Dermis microvascular lymphatic vessel endothelial cell (primary cell): Measurements from ENCODE around the gene NCOA1. TPM values are rescaled to one million over a fixed set of nuclear protein-coding genes. Genes with fewer than 3 reads are reported as not detected.
"Not testable (repeated sequence)": the region's sequence is repeated elsewhere in the genome, so short reads cannot be mapped to it uniquely, and the experiment has no call there.

ENCODE experiments used
- DNase-seq, 2 donors: peaks; one replicate each; pipeline versions ENCODE4 v3.0.0 to v3.0.0-alpha.2; 2010; ENCODE audit warnings: low read depth in 2 of 2
- total RNA-seq: library from RNA; depleted of rRNA; stranded (reverse); fragments of >200 nt; gene quantifications from 2 replicates; pipeline ENCODE4 v1.2.1, GENCODE V29; 2014

The NCOA1 gene
- total RNA-seq, 1 donor from 2014 or later = 5.9 TPM

DNA sequence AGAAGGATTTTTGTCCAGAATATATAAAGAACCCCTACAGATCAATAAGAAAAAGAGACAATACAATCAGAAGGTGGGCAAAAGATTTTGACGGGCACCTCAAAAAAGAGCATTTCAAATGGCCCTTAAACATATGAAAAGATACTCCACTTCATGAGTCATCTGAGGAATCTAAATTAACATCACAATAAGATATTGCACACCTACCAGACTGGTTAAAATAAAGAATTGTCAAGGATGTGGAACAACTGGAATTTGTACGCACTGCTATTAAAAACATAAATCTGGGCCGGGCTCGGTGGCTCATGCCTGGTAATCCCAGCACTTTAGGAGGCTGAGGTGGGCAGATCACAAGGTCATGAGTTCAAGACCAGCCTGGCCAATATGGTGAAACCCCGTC, 17.0 kb upstream of the NCOA1 start:
- no peak for DNase-seq

DNA sequence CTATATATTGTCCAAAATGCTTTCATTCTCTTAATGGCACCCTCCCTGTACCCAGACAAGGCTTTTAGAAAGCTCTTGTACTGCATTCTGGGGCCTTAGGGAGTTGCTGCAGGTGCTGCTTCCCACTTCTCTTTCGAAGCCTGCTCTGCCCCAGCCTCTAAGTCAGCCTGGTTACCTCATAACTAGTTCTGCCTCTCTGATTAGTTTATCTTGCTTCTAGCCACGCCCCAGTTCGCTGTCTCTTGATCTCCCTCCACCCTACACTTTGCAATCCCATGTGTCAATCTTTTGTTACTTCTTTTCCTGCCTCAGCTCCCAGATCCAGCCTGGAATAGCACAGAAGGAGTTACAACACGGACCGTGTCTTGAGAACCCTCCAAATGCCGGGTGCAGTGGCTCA, 13.8 kb upstream of the NCOA1 start:
- no peak for DNase-seq

DNA sequence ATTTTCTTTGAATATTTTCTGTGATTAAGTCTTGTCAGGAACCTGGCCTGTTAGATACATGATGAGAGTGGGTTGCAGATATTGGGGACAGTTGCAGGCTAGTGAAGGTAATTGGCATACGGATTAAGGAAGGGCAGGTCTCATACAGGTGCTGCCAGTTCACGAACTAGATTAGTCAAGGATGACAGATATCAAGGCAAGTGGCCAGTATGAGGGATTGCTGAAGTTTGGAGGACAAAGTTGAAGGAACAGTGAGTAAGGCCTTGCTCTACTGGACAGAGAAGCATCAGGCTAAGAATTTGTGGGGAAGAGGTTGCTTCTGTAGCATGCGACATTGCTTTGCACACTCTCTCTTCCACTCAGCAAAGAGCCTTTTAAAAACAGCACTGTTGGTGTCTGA, 12.8 kb upstream of the NCOA1 start:
- DNase-seq = no peak

DNA sequence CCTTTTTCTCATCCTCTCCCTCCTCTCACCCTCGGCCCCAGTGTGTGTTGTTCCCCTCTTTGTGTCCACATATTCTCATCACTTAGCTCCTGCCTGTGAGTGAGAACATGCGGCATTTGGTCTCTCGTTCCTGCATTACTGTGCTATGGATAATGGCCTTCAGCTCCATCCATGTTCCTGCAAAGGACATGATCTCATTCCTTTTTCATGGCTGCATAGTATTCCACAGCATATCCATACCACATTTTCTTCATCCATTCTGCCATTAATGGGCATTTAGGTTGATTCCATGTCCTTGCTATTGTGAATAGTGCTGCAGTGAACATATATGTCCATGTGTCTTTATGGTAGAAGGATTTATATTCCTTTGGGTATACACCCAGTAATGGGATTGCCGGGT, 10.8 kb upstream of the NCOA1 start:
- DNase-seq = no peak

DNA sequence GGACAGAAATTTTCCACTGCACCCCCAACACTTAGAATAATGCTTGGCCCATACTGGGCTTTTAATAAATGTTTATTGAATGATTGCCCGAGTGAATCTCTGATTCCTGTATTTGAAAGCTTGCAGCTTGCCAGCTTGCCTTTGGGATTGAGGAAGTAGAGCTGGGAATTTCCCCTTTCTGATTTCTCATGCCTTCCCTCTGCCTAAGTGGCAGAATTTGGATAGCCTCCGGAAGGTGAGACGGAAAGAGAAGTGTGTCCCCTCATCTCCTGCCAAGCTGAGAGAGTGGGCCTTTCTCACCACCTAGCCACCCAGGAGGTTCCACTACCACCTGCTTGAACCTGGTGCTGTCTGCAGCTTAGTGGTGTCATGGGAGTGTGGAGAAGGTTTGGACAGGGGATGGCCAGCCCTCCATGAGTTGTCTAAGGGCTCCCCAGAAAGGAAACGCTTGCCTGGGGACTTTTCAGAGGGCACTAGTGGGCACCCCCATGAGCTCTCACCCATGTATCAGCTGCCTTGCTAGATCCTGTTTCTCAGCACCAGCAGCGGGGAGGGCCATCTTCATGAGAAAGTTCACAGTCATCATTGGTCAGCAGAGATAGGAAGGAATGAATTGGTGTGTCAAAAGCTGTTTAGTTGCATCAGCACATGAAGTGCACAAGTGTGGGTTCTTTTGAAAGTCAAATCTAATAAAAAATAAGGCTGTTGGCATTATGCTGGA, 8.6 kb upstream of the NCOA1 start:
- DNase-seq = no peak

DNA sequence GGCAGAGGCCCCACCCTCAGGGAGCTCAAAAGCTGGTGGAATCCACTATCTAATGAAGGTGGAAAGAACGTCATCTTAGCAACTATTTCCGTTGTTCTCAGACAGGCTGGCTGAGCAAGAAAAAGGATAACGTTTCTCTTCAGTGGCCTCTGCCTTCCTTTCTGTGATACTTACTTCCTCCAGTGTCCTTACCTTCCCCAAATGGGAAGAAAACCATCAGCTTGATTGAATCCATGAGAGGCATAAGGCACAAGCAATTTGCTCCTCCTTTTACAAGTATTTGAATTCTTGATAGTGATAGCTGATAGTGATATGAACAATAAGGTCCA, 8.1 kb upstream of the NCOA1 start:
- no peak for DNase-seq

DNA sequence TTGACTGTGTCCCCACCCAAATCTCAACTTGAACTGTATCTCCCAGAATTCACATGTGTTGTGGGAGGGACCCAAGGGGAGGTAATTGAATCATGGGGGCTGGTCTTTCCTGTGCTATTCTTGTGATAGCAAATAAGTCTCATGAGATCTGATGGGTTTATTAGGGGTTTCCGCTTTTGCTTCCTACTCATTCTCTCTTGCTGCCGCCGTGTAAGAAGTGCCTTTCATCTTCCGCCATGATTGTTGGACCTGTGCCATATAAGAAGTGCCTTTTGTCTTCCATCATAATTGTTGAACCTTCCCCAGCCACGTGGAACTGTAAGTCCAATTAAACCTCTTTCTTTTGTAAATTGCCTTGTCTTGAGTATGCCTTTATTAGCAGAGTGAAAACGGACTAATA, 6.4 kb upstream of the NCOA1 start:
- DNase-seq = not testable (repeated sequence)

DNA sequence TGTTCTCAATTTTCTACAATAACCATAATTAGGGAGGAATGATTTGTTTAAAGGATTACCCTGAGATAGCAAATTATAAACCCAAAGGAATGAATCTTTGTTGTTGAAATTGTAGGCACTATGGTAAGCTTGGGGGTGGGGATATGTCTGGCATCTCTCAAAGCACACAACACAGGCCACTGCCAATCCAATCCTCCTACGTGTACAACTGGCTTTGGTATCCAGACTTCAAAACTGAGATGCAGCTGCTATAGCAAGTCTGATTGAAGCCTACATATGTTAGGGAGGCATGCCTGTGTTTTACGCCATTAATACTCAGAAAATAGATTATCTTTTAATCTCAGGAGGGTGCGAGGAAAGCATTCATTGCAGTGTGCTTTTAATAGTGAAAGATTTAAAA, 5.9 kb upstream of the NCOA1 start:
- no peak for DNase-seq

DNA sequence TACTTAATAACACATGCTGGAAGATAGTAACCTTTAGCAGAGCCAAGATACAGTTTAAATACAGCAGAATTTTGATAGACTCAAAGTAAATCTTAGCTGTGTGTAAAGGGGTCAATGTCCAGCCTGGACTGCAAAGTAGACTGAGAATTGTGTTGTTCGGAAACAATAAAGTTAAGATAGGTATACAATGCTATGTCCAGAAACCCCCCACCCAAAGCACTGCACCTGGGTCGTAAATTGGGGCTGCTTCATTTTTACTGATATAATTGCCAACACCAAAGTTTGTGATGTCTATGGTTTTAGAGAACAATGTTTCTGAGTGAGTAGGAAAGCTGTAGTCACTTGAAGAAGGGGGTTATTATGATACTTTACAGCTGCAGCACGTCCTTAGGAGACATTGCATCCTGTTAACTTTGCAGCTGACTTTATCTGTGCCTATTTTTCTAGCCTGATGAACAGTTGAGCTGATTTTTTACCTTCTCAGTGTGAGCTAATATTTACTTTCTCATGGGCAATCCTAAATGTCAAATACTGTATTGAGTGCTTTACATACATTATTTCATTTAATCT, 4.3 kb upstream of the NCOA1 start:
- DNase-seq = no peak

DNA sequence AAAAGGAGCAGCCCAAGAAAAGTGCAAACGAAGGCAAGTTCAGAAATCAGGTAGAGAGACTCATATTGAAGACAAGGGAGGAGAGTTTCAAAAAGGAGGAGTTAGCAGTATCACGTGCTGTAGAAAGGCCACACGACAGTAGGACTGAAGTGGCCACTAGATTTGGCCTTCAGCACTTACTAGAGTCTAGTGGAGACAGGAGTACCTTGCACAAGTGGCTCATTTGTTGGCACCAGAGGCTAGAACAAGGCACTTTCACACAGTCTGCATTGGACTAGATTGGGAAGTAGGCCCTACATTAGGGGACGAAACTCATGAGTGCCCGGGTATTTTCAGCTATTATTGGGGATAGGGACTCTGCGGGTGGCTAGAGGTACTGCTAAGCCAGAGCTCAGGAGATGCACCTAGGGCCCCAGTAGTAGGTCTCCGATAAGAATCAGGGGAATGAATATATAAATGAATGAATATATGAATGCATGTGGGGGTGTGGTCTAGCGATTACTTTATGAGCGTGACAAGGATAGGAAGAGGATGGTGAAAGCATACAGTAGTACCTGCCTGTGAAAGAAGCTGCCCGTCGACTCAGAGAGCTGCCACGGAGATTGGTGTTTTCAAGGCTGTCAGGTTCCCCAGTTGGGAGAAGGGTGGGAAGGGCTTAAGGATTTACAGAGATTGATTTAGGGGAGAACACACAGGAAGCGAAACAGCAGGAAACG, 1.4 kb upstream of the NCOA1 start:
- no peak for DNase-seq

DNA sequence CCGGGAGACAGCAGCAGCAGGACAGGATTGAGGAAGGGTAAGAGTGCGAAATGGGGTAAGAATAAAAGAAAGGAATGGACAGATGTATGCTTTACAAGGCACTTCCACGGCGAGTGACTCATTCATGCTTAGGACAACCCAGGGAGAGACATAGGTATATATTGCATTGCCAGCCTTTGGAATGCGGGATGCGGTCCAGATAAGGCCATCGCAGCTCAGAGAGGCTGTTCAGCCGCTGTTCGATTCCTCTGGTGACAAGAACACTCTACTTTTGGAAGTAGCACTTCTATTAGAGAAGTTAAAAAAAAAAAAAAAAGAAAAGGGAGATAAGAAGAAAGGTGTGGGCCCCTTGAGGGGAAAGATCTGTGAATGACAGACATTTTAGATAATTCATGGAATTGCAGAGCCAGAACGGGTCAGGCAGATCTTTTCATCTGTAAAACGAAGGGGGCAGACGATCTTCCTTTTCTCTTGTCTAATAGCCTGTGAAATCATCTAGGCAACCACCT, 819 bp upstream of the NCOA1 start:
- DNase-seq = peak in 1 of 2 donors; percentile 62

DNA sequence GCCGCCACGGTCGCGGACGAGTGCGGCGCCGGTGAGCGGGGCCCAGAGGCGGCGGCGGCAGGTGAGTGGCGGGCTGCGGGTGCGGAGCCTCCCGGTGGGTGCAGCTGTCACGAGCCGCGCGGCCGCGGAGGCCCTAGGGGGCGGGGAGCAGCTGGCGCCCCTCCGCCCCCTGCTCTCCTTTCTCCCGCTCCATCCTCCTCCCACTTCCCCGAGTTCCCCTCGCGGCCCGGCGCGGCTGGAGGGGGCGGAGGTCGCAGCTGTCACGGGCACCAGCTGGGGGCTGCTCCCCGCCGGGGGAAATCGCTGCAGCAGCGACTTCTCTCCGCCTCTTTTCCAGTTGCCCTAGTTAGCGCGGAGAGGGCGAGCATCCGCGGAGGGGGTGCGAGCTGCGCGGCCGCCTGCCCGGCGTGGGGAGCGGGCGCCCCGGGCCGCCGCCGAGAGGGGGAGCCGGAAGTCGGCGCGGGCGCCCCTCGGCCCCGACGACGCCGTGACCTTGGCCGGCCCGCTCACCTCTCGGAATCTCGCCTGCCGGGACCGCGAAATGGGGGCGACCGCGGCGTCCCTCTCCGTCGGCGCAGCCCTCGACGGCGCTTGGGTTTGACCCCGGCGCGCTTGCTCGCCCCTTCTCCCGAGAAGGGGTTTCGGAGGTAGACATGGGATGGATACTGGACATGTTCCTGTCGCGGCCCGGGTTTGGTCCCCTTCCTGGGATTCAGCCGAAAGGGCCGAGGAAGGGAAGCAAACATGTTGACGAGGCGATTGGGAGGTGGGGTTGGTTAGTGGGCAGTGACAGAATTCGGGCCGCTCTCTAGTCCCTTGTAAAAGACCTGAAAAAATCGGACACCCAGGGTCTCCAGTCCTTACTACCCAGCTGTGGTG, 727 bp downstream of the NCOA1 start:
- peak in 1 of 2 donors; percentile 77 for DNase-seq

DNA sequence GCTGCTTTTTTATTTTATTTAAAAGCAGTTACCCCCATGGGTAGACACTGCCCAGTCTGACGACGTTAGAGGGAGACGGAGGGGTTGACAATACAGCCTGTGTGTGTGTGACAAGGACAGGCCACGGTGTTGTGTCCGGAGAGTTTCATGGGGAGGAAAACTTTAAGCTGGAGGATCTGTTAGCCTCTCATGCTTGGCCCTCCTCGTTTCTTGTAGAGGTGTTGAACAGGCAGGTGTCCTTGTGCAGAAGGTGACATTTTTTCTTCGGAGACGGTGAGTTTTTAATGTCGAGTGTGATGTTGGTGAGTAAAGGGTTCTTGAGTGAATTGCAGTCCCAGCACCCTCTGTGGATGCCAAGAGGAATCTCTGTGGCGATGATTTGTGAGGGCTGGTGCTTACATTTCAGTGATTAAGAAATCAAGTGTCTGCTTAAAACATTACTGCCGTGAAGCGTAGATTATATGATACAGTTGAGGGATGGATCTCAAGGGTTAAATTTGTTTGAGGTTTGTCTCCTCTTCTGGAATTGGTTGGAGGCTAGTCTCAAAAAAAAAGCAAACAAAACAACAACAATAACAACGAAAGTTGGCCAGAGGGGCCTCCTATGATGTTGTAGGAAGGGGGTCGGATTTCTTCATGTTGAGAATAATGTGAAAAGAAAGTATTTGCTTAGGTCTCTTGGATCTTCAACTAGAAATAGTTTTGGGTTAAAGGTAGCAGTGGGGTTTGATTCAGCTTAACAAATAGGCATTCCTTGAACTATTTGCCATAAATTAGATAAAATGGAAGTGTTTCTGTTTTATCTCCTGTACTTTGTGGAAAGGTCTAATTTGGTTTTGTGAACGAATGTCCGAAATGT, 1.6 kb downstream of the NCOA1 start:
- peak in 1 of 2 donors; percentile 12 for DNase-seq

DNA sequence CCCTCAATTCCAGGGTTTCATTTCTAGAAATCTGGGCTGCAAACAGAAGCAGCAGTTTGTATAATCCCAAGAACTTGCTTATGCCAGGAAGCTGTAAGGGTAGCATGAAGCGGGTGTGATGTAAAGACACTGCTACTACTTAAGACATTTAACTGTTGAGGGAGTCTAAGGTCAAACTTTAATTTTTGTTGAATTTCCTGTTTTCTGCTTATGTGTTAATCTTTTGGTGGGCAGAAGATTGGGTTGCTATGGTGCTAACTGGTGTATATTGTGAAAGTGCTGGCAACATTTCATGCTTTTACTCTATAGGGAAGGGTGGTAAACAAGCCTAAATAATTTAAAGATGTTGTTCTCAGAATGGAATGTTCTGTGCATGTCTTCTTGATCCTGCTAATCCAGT, 2.7 kb downstream of the NCOA1 start:
- peak in 1 of 2 donors; percentile 61 for DNase-seq

DNA sequence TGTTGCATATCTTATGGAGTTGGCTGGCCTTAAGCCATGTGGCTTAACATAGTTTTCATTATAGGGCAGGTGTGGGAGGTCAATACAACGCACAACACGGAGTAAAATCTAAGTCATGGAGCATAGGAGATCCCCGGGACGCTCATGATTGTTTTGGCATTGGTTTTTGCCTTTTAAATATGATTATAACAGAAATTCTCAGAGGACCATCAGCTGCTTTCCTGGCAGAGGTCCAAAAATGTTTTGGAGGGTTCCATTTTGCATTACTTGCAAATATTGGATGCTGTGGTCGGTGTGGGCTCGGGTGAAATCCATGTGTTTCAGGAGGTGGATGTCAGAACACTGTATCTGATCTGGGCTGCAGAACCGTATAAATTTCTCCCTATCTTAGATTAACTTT, 3.4 kb downstream of the NCOA1 start:
- DNase-seq = no peak

DNA sequence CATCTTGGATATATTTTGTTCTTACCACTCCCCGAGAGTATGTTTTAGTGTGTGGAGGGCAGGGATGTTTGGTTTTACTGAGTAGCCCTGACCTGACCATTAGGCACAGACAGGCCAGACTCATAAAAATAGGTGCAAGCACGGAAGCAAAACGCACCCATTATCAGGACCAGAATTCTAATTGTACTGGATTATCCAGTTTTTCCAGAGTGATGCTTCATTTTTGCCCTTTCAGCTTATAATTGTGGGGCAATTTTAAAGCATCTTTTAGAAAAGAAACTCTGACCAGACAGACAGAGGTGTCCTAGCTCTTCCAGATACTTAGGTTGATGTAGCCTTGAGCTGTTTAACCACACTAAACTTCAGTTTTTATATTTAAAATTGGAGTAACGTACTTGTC, 4.4 kb downstream of the NCOA1 start:
- DNase-seq = no peak

DNA sequence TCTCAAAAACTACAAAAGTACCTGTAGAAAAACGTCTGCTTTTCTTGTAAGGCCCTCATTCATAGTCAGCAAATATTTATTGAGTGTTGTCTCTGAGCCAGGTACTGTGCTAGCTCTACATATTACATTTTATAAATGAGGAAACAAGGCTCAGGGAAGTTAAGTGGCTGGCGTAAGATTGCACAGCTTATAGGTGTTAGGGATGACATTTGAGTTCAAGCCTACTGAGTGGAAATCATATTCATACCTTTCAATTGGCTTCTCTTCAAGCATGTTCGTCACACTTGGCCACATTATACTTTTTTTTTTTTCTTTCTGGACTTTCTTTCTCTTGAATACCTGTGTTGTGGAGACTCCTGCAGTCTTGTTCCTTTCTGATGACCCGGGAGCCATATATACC, 5.9 kb downstream of the NCOA1 start:
- DNase-seq = no peak

DNA sequence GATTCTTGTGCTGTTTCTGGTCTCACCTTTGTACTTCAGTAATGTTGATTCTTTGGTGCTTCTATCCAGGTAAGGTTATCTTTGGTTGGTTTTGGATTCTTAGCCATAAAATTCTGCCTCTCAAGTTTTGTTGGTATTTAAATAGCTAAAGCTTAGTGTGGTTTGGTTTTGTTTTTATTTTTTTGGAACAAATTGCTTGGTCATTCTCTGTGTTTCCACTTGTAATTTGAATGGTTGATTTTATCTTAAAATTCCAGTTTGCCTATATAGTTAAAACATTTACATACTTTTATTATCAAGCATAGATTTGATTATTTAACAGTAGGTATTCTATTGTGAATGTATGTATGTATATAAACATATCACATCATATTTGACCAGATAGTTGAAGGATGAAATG, 6.6 kb downstream of the NCOA1 start:
- no peak for DNase-seq

DNA sequence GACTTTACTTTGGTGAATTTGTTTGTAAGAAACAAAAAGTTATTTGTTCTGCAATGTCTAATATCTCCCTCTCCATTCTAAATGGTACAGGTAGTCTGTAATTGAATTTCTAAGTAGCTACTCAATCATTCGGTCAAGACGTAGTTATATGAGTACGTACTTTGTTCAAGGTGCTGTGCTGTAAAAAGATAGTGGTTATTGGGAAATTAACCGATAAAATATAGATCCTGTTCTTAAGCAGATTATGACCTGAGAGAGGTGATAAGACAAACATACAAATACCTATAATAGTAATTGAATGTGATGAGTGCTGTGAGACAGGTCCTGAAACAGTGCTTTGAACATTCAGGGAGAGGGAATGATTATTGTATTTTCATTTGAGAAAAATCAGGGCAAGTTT, 7.1 kb downstream of the NCOA1 start:
- no peak for DNase-seq

DNA sequence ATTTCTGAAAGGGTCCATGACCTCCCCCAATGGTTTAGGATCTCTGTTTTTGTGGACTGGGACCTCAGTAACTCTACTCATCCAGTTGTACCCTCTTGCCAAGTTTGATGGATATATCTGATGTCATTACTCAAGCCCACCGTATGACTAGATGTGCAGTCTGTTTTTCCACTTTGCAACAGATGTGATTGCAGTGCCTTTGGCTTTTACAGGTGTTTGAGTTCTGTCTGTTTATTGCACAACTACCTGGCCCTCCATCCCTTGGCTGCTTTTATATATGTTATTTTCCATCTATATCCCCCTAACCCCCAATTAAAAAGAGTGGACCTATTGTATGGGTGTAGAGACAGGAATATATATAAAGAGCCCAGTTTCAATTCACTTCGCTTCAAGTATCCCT, 10.8 kb downstream of the NCOA1 start:
- DNase-seq = no peak
